Measurements from ENCODE around the gene NHLRC4. TPM values are rescaled to one million over a fixed set of nuclear protein-coding genes. Genes with fewer than 3 reads are reported as not detected.

NHLRC4 gene
- total and polyA plus RNA-seq, 3 donors from 2014 or later, result 3.0 to 4.5 (median 4.5) TPM

DNA sequence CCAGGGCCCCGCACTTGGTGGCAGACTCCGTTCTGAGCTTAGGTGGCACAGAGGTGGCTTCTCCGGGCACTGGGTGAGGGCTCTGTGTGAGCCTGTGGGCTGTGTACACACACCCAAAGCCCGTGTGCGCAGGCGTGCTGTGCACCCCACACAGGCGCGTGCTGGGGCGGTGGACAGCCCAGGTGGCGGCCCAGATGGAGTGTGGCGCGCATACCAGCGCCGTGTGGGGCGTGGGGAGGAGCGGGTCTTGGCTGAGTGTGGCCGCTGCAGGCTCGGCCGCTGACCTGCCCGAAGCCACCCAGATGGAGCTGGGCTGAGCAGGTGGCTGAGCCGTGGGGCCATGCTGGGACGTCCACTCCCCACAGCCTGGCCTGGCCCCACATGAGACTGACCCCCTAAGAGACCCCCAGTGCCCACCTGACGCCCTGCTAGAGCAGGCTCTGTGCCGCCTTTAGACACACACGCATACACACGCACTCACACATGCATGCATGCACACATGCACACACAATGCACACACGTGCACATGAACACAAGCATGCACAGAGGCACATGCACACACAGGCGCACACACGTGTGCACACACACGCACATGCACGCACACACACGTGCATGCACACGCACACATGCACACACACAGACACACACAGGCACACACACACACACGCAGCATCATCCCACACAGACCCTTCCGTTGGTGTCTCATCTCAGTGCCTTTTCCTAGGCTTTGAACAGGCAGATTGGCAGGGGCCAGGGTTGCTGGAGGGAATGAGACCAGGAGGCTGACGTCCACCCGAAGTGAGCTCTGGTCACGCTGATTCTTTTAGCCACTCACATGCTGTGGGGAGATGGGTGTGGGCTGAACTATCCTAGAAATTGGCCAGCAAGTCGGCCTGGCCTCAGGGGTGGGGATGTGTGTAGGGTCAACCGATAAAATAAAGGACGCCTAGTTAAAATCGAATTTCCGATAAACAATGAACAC is 4.6 kb upstream of the NHLRC4 start:
- H3K27me3 ChIP-seq, result no peaks in the 10 kb centered on the region
- H3K27ac ChIP-seq, result no peak overlapping the region
- no peaks in the 10 kb centered on the region for H3K36me3 ChIP-seq (ENCODE audit: low read depth, missing control alignments)
- DNase-seq, result no peak
- WGBS, 2 donors, result 86 to 90% methylated on average over 27 to 43 of the region's 43 CpGs
- peaks cover 37% of the 10 kb centered on the region for H3K4me1 ChIP-seq
- TF ChIP-seq POLR2A (IDR thresholded peaks at IDR 0.05), result no peak
- TF ChIP-seq, protein P1, sequence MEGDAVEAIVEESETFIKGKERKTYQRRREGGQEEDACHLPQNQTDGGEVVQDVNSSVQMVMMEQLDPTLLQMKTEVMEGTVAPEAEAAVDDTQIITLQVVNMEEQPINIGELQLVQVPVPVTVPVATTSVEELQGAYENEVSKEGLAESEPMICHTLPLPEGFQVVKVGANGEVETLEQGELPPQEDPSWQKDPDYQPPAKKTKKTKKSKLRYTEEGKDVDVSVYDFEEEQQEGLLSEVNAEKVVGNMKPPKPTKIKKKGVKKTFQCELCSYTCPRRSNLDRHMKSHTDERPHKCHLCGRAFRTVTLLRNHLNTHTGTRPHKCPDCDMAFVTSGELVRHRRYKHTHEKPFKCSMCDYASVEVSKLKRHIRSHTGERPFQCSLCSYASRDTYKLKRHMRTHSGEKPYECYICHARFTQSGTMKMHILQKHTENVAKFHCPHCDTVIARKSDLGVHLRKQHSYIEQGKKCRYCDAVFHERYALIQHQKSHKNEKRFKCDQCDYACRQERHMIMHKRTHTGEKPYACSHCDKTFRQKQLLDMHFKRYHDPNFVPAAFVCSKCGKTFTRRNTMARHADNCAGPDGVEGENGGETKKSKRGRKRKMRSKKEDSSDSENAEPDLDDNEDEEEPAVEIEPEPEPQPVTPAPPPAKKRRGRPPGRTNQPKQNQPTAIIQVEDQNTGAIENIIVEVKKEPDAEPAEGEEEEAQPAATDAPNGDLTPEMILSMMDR (IDR thresholded peaks at IDR 0.05), result no peak
- no peak overlapping the region for H3K4me3 ChIP-seq
- intact Hi-C loops (cut with DNase I; ENCODE audit: low total_unique reads), result no loop called here
- no peaks in the 10 kb centered on the region for H3K9me3 ChIP-seq

- TF ChIP-seq, protein P1 (IDR thresholded peaks at IDR 0.05), result no peak
- TF ChIP-seq POLR2A (IDR thresholded peaks at IDR 0.05), result no peak
- DNase-seq, result no peak
- Histone ChIP-seq H3K36me3 (ENCODE audit: low read depth, missing control alignments) (no peaks in the 10 kb centered on the region), H3K9me3 (no peaks in the 10 kb centered on the region), H3K27me3 (no peaks in the 10 kb centered on the region), H3K4me3 (no peak overlapping the region), H3K4me1 (peaks cover 46% of the 10 kb centered on the region), H3K27ac (no peak overlapping the region)
- intact Hi-C loops (cut with DNase I; ENCODE audit: low total_unique reads), result no loop called here
- WGBS, 2 donors, result 71 to 87% methylated on average over 3 to 30 of the region's 30 CpGs
These were observed 3.6 kb upstream of the NHLRC4 start for GRCh38 chr16:563072-563644.

DNA sequence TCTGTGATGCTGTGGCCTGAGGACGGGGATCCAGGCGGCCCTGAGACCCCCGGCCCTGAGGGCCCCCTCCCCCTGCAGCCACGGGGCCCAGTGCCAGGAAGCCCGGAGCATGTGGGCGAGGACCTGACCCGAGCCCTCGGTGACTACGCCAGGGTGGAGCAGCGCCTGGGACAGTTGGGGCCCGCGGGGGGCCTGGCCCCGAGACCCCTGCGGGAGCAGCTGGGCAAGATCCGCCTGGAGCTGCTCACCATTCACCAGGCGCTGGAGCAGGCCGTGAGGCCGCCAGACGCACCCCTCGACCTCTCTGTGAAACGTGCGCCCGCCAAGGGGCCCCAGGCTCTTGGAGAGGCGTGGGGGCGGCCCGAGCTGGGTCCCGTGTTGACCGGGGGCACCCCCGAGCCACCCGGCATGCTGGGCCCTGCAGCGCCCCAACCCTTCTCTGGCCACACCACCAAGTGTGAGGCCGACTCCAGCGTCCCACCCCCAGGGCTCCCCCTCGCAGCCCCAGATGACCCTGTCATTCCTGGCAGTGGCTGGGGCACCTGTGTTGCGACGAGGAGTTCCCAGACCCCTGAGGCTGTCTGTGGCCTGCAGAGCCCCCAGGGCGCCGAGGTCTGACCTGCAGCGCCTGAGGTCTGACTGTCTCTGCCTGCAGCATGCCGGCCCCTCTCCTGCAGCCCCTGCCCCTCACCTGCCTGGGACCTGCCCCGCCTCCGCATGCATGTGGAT is 2.0 kb upstream of the NHLRC4 start:
- DNase-seq, result no peak
- intact Hi-C loops (cut with DNase I; ENCODE audit: low total_unique reads), result no loop called here
- Histone ChIP-seq H3K27ac (no peak overlapping the region), H3K27me3 (no peaks in the 10 kb centered on the region), H3K4me3 (no peak overlapping the region), H3K4me1 (peaks cover 47% of the 10 kb centered on the region), H3K9me3 (no peaks in the 10 kb centered on the region), H3K36me3 (ENCODE audit: low read depth, missing control alignments) (no peaks in the 10 kb centered on the region)
- TF ChIP-seq, protein P1 (IDR thresholded peaks at IDR 0.05), result no peak
- TF ChIP-seq POLR2A (IDR thresholded peaks at IDR 0.05), result no peak
- 85 to 88% methylated on average over 8 to 40 of the region's 42 CpGs for WGBS, 2 donors

DNA sequence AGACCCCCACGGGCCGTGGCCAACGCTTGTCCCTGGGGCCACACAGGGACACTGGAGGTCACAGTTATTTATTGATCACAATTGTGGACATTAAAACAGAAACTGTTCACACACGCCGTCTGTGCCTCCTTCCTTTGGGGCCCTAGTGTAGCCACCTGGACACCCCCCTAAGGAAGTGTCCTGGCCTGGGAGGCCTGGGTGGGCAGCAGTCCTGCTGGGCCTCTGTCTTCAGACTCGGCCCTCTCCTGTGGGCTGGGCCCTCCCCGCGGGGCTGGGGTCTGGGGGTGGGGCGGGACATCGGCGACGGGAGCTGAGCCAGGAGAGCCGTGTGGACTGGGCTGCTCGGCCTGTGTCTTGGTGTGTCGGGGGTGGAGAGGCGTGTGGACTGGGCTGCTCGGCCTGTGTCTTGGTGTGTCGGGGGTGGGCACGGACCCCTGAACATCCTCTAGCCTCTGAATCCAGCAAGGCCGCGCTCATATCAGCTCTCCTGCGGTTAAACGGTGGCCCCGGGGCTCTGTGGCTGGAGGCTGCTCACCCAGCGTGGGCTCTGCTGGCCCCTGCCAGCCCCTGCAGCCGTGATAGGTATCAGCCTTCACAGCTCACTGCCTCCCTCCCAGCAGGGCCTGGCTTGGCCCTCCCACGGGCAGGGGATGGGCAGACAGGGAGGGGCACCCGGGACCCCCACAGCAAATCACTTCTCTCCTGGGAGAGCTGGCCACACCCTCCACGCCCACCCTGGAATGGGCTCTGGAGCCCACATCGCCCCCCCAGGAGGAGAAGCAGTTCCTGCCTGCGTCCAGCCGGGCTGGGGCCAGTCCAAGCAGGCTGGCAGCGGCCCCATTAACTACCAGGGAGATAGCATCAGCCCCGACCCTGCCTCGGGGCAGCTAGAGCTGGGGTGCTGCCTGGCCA is 1.1 kb upstream of the NHLRC4 start:
- intact Hi-C loops (cut with DNase I; ENCODE audit: low total_unique reads), result no loop called here
- H3K27ac ChIP-seq, result no peak overlapping the region
- TF ChIP-seq, protein P1 (IDR thresholded peaks at IDR 0.05), result no peak
- TF ChIP-seq POLR2A (IDR thresholded peaks at IDR 0.05), result no peak

More for the DNA sequence above, 1.1 kb upstream of the NHLRC4 start:
- Histone ChIP-seq H3K27me3 (no peaks in the 10 kb centered on the region), H3K4me3 (no peak overlapping the region), H3K9me3 (no peaks in the 10 kb centered on the region), H3K36me3 (ENCODE audit: low read depth, missing control alignments) (no peaks in the 10 kb centered on the region), H3K4me1 (peaks cover 51% of the 10 kb centered on the region)
- 37 to 46% methylated on average over 14 to 33 of the region's 35 CpGs for WGBS, 2 donors
- DNase-seq, result no peak
